Brain pericyte (primary cell): Measurements from ENCODE around the gene PCDHGA6.
A peak's percentile ranks its signal among the peaks of the same experiment; 100 is the strongest.

Experiments used
- DNase-seq: peaks from one replicate; pipeline ENCODE4 v3.0.0-alpha.2; 2012; ENCODE audit warnings: low read depth, low spot score

PCDHGA6 gene

DNA sequence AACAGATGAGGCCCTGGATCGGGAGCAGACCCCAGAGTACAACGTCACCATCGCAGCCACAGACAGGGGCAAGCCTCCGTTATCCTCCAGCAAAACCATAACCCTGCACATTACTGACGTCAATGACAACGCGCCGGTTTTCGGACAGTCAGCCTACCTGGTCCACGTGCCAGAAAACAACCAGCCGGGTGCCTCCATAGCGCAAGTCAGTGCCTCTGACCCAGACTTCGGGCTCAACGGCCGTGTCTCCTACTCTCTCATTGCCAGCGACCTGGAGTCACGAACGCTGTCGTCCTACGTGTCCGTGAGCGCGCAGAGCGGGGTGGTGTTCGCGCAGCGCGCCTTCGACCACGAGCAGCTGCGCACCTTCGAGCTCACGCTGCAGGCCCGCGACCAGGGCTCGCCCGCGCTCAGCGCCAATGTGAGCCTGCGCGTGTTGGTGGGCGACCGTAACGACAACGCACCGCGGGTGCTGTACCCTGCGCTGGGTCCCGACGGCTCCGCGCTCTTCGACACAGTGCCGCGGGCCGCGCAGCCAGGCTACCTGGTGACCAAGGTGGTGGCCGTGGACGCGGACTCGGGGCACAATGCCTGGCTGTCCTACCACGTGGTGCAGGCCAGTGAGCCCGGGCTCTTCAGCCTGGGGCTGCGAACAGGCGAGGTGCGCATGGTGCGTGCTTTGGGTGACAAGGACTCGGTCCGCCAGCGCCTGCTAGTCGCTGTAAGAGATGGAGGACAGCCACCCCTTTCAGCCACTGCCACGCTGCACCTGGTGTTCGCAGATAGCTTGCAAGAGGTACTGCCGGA, 45.6 kb downstream of the PCDHGA6 start:
- DNase-seq: no peak

DNA sequence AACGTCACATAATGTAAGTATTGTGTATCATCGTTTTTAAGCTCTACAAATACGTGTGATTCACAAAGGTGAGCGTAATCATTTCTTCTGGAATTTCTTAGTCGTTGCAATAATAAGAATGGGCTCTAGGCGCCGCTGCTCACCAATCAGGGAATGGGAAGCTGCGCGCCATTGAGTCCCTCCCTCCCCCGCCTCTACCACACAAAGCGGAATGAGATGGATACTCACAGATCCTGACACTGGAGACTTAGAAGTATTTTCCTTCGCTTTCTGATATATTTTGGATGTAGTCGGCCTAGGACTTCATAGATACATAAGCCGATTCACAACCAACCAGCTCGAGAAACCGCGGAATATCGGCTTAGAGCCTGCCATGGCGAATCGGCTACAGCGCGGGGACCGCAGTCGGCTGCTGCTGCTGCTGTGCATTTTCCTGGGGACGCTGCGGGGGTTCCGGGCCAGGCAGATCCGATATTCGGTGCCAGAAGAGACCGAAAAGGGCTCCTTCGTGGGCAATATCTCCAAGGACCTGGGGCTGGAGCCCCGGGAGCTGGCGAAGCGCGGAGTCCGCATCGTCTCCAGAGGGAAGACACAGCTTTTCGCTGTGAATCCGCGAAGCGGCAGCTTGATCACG, 47.3 kb downstream of the PCDHGA6 start, which contains the start of gene PCDHGA11:
PCDHGA11 (plus strand) TSS at position 197 of the 634 bp plus-strand sequence; CDS start at position 374, 177 bp downstream.
- peak; percentile 10 for DNase-seq

DNA sequence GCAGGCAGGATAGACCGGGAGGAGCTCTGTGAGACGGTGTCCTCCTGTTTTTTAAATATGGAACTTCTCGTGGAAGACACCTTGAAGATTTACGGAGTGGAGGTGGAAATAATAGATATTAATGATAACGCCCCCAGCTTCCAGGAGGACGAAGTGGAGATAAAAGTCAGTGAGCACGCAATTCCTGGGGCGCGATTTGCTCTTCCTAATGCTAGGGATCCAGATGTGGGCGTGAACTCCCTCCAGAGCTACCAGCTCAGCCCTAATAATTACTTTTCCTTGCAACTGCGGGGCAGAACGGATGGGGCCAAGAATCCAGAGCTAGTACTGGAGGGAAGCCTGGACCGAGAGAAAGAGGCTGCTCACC, 47.8 kb downstream of the PCDHGA6 start:
- no peak for DNase-seq

DNA sequence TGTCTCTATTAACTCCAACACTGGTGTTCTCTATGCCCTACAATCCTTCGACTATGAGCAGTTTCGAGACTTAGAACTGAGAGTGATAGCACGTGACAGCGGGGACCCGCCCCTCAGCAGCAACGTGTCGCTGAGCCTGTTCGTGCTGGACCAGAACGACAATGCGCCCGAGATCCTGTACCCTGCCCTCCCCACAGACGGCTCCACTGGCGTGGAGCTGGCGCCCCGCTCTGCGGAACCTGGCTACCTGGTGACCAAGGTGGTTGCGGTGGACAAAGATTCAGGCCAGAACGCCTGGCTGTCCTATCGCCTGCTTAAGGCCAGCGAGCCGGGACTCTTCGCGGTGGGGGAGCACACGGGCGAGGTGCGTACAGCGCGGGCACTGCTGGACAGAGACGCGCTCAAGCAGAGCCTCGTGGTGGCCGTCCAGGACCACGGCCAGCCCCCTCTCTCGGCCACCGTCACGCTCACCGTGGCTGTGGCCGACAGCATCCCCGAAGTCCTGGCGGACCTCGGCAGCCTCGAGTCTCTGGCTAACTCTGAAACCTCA, 49.1 kb downstream of the PCDHGA6 start:
- no peak for DNase-seq

GRCh38 chr5:141427783-141428426, 54.2 kb downstream of the PCDHGA6 start:
- no peak for DNase-seq
